Stimulated activated CD4-positive, alpha-beta T cell treated with anti-CD3 and anti-CD28 coated beads, TNF-alpha, amount 100 ng/mL, for 48 hours (primary cell): ENCODE measurements around the gene TIPIN.
A peak's percentile ranks its signal among the peaks of the same experiment; 100 is the strongest.
"Not testable (repeated sequence)": the region's sequence is repeated elsewhere in the genome, so short reads cannot be mapped to it uniquely, and the experiment has no call there.

Experiments used
- DNase-seq, 3 donors: peaks; one replicate each; pipeline ENCODE4 v3.0.0-alpha.2; 2020; ENCODE audit warnings: low read depth in 3 of 3

Gene TIPIN, protein sequence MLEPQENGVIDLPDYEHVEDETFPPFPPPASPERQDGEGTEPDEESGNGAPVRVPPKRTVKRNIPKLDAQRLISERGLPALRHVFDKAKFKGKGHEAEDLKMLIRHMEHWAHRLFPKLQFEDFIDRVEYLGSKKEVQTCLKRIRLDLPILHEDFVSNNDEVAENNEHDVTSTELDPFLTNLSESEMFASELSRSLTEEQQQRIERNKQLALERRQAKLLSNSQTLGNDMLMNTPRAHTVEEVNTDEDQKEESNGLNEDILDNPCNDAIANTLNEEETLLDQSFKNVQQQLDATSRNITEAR

DNA sequence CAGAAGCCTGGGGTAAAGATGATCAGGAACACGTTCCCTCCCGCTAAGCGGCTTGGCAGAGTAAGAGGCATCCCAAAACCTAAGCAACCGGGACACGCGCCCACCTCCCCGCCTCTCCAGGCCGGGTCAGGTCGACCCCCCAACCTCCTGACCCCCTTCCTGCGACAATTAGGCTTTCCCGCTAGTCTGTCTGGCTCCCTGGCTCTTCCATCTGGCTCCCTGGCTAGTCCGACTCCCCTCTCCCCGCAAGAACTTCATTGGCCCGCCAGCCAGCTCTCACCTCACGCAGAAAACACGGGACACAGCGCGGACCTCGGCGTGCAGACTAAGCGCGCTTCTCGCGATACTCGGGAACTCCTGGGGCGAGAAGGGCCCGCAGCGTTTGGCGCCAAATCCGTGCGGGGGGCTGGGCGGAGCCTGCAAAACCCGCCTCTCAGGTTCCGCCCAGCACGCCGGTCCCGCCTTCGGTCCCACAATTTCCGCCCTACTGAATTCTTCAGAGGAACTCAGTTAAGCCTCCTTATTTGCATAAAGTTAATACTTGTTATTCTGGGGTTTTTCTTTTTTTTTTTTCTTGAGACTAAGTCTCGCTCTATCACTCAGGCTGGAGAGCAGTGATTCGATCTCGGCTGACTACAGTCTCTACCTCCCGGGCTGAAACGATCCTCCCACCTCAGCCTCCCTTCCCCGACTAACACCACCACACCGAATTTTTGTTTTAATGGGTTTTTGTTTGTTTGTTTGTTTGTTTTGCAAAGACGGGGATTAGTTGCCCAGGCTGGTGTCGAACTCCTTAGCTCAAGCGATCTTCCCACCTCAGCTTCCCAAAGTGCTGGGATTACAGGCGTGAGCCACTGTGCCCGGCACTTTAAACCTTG, at the start of gene TIPIN:
TIPIN (minus strand) TSS at position 327 of the 878 bp plus-strand sequence. CDS start 3,738 bp downstream, outside the sequence.
- DNase-seq, result peak; percentile 97 to 98 (median 97)

DNA sequence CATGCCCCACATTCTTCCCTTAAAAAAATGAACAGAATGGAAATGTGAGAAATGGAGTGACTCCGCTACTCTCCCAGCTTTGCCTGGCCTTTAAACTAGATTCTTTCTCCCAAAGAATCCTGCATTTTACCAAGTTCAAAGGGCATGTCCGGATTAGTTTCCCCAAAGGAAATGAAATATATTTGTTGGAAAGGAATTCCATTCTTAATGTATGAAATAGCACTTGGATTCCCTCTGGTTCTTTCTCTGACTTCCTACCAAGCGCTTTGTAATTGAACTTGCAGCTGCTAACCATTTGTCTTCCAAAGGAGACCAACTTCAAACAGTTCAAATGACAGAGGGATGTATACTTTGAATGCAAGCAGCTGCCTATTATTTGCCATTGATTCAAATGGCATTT, 49.1 kb upstream of the TIPIN start:
- no peak for DNase-seq

DNA sequence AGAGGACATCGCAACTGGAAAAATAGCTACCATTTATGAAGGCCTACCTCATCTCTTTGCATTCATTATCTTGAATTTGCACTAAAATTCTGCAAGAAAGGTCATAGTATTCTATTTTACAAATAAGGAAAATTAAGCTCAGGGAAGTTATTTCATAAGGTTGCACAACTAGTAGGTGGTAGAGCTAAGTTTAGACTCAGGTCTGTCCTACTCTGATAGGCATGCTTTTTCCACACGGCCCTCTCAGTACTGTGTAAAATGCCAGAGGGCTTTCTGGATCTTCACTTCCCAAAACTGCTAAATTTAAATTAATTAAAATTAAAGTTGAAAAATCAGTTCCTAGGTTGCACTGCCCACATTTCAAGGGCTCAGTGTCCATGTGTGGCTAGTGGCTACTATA, 48.5 kb upstream of the TIPIN start:
- DNase-seq, result no peak

DNA sequence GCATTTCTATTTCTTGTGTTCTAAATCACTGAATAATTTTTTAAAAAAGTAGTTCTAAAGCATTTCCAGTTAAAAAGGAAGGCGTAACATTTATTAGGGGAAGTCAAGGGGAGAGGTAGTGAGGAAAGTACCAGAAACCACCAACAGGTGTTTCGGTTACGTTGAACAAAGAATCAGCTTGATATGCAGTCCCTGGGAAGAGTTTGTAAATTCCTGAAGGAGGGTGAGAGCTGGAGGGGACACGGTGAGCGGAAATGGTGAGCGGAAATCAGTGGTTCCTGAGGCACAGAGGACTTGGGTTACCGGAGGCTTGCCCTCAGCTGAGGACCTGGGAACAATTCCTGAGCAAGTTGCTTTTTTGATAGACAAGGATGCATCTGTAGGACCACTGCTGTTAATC, 48.0 kb upstream of the TIPIN start:
- no peak for DNase-seq

DNA sequence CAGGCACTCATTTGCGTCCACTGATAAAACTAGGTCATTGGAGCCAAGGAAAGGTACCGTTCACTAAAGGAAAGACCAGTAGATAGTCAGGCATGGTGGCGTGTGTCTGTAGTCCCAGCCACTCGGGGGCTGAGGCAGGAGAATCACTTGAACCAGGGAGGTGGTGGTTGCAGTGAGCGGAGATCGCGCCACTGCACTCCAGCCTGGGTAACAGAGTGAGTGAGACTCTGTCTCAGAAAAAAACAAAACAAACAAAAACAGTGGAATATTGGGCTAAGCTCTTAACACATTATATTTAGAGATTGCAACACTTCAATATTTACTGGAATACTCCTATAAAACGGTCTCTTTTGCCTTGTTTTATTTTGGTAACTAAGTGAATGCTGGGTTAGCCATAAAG, 47.6 kb upstream of the TIPIN start:
- DNase-seq, result no peak

DNA sequence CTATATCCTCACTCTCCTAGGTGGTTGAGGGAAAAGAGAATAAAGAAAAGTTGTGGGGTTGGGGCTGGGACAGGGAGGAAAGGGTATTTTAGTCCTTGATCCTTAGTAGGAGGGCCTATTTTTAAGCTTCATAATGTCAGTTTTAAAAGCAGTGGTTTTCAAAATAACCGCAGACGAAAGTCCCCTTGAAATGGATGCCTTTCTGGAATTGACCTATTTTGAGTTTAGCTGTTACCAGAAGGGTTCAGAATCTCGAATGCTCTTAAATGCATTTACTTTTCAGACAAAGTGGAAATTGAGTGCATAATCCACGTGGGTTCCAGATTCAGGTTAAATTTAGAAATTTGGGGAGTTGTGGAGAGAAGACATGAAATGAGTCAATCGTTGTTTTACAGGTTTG, 46.8 kb upstream of the TIPIN start:
- DNase-seq, result no peak

DNA sequence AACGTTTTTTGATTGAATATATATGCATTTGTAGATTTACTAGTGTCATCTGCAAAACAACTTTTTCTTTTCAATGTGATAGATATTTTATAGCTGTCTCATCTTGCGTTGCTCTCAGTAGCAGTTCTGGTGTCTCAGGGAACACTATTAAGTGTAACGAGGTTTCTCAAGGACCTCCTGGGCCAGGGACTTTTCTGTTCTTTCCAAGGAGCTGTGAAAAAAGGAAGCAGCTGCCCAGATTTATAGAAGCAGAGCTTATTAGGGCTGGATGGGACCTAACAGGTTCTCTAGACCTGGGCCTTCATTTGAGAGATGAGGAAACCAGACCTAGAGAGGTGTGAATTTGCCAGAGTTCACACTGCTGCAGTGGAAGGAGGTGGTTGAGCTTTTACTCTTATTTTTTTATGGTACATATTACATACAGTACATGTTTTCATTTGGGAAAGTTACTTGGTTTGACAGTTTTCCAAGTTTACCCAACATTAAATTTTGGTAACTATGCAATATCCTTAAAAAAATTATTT, 46.3 kb upstream of the TIPIN start:
- no peak for DNase-seq

DNA sequence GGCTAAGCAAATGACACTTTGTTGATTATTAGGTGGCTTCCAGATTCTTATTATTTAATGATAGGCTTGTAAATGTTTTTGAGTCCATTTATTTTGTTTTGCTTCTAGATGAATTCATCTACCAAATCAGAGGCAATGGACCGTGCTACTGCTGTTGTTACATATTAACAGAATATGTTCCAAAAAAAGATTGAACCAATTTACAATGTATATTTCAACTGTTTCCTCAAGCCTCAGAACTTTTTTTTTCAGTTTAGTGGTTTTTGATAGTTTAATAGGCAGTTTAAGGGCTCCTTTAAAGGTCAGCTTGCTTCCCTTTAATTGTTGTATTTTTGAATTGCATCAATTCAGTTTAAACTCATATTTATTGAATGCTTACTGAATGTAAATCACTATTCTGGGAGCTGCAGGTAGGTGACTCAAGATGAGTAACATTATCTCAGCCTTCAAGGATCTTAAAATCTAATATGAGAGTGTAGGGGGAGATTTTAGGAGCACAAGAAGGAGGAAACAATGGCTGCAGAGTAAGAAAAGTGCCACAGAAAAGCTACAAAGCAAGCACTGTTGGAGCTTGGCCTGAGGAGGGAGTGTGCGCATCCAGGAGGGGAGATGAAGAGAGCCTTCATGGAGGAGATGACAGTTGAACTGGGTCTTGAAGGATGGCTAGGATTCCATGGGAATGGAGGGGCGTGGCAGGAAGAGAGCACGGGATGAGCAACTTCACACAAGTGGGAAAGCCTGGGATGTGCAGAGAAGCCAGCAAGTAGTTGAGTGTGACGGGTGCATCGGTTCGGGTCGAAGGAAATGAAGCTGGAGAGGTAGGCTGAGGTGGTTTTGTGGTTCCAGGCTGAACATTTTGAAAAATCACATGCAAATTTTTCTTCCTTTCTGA, 44.9 kb upstream of the TIPIN start:
- DNase-seq, result no peak

DNA sequence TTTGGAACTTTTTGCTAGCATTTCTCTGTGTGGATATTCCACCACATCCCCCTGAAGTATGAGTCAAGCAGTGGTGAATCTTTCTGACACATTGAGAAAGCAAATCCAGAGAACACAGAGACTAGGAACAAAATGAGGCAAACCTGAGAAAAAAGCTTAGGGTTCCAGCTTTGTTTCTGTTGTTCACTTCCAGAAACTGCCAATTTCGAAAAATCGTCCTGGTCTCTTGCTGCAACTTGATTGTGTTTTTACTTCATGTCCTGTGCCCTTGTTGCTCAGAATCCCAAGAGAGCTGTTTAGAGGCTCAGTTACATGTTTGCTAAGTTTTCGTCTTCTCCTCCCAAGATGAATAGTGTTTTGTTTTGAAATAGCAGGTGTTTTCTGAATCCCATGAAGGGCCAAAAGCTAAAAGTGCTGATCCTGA, 43.9 kb upstream of the TIPIN start:
- no peak for DNase-seq

DNA sequence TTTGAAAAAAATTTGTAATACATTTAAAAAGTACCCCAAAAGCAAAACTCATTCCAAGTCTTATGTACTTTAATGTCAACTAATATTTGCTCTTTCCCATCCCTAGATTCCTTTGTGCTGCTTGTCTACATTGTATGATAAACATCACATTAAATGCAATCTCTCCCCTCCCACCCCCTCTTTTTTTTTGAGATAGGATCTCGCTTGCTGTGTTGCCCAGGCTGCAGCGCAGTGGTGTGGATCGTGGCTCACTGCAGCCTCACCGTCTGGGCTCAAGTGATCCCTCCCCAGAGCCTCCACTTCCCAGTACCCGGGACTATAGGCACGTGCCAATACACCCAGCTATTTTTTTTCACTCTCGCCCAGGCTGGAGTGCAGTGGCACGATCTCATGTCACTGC, 42.8 kb upstream of the TIPIN start:
- DNase-seq, result no peak

DNA sequence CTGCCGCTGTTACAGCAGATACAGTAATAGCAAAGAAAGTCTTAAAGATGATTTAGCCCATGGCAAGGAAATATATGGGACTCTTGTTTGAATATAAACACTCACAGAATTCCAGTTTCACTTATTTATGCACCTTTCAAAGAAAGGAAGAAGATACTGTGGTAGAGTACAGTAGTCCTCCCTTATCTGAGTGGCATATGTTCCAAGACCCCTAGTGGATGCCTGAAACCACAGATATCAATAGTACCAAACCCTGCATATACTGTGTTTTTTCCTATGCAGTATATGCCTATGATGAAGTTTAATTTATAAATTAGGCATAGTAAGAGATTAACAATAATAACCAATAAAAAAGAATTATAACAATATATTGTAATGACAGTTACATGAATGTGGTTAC, 38.4 kb upstream of the TIPIN start:
- no peak for DNase-seq

DNA sequence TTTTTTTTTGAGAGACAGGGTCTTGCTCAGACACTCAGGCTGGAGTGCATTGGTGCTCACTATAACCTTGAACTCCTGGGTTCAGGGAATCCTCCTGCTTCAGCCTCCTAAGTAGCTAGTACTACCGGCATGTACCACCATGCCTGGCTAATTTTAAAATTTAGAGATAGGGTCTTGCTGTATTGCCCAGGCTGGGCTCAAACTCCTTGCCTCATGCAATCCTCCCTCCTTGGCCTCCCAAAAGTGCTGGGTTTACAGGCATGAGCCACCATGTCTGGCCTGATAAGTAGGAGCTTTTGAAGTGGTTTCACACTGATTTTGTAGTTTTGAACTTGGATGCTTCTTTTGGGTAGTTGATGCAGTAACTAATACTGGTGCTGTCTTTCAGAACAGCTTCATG, 38.0 kb upstream of the TIPIN start:
- no peak for DNase-seq

DNA sequence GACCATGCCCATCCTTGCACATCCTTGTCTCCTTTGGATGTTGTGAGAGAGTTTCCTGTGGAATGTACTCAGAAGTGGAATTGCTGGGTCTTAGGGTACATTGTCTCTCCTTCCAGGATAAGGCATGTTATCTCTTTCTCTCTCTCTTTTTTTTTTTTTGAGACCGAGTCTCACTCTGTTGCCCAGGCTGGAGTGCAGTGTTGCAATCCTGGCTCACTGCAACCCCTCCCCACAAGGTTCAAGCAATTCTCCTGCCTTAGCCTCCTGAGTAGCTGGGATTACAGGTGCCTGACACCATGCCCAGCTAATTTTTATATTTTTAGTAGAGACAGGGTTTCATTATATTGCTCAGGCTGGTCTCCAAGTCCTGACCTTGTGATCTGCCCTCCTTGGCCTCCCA, 36.6 kb upstream of the TIPIN start:
- not testable (repeated sequence) for DNase-seq

DNA sequence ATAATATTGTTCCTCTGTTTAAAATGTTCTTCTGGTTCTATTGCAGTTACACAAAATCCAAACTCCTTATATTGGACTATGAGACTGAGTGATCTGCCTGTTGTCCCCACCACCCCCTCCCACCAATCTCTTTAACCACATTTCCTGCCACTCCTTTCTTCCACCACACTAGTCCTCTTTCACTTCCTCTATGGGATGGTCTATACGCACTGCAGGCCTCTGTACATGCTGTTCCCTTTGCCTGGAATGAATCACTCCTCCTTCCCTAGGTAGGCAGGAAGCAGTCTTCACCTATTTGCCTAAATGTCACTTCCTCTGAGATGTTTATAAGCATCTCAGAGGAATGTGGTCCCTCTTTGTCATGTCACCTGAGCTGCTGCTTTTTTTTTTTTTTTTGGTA, 34.2 kb upstream of the TIPIN start:
- DNase-seq, result no peak

DNA sequence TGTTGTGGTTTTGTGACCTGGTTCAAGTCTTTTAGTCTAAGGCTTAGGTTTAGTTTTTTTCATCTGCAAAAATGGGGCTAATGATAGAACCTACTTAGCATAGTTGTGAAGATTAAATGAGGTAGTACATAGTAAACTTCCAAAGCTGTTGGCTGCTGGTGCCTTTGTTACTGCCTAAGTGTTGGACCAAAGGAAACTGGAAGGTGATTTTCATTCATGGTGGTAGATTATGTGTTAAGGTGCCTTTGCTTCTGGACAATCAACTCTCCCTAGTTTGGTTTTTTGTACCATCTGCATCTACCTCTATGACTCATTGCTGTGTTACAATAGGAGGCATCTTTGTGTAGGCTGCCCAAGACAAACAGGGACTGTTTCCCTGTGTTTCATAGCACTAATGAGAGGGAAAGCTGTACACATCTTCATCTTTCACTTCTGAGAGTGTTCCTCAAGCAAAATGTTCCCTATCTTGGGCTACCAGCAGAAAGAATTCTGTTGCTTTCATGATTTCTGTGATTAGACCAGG, 33.4 kb upstream of the TIPIN start:
- no peak for DNase-seq

DNA sequence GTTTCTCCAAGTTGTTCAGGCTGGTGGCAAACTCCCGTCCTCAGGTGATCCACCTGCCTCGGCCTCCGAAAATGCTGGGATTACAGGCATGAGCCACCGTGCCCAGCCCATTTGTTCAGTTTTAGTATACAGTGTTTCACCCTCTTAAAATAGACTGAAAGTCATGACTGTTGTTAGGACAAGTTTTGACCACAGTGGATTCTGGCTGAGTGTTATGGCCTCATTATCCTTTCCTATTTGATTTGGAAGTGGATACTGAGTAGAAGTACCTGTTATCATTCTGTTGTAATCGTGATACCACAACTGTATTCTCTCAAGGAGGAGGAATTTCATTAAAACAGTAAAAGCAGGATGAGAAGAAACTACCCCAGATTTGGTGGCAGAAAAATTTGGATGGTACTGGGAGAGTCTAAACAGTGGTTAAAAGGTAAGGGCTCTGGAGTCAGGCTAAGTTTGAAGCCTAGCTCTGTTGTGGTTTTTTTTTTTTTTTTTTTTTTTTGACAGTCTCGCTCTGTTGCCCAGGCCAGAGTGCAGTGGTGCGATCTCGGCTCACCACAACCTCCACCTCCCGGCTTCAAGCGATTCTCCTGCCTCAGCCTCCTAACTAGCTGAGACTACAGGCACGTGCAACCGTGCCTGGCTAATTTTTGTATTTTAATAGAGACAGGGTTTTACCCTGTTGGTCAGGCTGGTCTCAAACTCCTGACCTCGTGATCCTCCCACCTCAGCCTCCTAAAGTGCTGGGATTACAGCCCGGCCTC, 32.8 kb upstream of the TIPIN start:
- no peak for DNase-seq

DNA sequence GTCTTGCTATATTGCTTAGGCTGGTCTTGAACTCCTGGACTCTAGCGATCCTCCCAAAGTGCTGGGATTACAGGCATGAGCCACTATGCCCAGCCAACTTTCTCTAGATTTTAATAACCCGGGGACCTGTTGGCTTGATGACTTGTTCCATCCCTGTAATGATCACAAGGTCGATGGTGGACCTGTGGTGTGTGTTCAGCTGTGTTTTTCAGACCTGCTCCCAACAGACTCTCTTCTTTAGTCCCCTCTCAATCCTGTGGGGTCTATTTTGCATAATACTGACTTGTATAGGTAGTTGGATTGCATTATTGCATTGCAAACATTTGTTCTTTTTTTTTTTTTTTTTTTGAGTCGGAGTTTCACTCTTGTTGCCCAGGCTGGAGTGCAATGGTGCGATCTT, 32.1 kb upstream of the TIPIN start:
- no peak for DNase-seq

DNA sequence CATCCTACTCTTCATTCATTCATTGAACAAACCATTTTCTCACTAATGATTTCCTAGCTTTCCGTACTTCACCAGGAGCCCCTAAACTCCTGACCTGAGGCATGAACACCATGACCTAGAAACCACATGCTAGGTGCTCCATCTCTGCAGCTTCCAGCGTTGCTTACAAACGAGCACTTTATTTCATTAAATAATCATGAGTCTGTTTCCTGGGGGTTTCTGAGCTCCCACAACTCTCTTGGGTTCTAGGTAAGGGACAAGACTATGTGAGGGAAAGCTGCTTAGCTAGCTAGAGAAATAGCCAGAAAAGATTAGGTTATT, 31.5 kb upstream of the TIPIN start:
- no peak for DNase-seq

DNA sequence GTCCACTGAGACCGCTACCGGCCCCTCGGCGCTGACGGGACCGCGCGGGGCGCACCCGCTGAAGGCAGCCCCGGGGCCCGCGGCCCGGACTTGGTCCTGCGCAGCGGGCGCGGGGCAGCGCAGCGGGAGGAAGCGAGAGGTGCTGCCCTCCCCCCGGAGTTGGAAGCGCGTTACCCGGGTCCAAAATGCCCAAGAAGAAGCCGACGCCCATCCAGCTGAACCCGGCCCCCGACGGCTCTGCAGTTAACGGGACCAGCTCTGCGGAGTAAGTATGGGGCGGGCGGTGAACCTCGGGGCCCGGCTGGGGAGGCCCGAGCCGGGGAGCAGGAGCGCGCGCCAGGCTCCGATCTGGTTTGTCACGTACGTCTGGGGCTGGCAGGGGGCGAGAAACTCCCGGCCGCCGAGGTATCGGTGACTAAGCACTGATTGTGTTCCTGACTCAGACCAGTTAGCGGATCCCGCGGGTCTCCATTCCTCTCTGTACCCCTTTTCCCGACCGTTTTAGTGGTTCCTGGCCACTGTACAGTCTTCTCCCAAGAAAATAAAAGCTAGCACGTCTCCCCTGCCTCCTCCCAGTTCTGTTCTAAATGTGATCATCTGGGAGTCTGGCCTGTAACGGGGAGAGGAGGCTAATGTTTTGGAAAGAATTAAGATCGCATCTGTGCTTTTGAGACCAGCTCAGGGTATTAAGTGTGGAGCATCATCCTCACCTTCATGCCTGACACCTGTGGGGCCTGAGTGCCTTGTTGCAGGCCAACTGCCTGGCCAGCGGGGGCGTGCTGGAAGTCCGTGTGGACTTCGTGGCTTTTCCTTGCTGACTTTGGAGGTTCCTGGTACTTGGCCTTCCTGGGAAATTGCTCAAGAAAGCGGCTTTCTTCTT, 30.9 kb upstream of the TIPIN start:
- peak; percentile 66 to 75 (median 72) for DNase-seq
